Sigmoid colon (tissue), 3 donors: ENCODE measurements around the gene TADA2A.

Experiments
- CTCF ChIP-seq, 4 experiments: fragments of 450-650 bp in 3 of 4; fragments of 200-600 bp in 1 of 4; IDR thresholded peaks; one replicate each; pipeline ENCODE4 v1.5.1; 2016 to 2019; ENCODE audit warnings: antibody characterized with exemption in 4 of 4, mild to moderate bottlenecking in 3 of 4, moderate library complexity in 2 of 4
- POLR2A ChIP-seq, 2 donors: fragments of 450-650 bp; IDR thresholded peaks; one replicate each; pipeline ENCODE4 v1.6.1; 2016; ENCODE audit warnings: antibody characterized with exemption in 2 of 2, mild to moderate bottlenecking in 2 of 2, moderate library complexity in 2 of 2

DNA sequence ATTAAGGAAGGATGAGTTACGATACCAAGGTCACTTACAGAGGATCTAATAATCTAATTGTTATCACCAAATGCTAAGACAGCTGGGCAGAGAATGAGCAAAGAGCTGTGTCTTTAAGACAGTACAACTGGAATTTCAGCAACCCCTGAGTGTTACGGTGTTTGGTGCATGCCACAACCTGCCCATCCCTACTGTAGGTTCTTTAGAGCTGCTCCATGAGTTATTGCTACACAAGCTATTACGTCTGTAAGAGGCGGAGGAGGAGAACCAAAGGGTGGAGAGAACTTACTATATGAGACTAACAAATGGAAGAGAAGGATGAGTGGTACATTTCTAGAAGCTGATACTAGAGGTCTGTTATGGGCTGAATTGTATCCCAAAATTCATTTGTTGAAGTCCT is 45.1 kb upstream of the TADA2A start:
- TF ChIP-seq POLR2A (IDR thresholded peaks at IDR 0.05) (no peak), CTCF (IDR thresholded peaks at IDR 0.05) (no peak)
